Measurements from ENCODE around the gene RNF4.

The RNF4 gene

DNA sequence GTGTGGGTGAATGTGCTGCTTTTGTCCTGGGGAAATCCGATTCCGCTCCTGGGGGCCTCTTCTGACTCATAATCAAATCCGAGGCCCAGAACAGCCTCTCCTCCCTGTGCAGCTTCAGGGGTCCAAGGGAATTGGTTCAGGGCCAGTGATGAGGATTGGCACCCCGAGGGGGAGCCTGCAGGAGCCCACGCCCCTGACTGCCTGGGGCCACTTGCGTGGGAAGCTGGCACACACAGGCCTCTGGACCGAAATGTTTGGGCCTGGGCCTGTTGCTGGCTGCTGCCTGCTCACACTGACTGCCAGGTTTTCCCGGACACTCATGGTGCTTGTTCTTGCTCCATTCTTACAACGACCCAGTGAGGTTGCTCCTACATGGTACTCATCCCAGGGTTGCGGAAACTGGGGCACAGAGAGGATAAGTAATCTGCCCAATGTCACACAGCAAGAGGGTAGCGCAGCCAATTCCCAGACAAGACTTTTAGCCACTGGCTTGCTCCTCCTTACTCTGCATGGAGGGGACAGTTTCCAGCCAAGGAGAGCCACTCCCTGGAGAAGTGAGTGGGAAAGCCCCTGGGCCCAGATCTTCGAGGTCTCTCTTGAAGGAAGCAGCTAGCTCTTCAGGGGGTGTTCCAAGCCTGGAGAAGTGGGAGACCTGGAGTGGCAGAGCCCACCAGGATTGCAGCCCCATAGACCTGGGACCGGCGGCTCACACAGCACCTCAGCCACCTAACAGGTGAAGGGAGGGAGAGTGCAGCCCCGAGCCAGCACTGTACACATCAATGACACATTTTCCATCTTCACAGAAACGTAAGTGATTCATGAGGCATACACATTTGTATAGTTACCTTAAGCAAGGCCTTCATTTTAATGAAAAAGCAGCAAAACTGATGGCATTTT, 29.8 kb upstream of the RNF4 start:
- DNase-seq = no peak

- DNase-seq = peak; percentile 76
These were observed 27.3 kb upstream of the RNF4 start for GRCh38 chr4:2441393-2442174.

DNA sequence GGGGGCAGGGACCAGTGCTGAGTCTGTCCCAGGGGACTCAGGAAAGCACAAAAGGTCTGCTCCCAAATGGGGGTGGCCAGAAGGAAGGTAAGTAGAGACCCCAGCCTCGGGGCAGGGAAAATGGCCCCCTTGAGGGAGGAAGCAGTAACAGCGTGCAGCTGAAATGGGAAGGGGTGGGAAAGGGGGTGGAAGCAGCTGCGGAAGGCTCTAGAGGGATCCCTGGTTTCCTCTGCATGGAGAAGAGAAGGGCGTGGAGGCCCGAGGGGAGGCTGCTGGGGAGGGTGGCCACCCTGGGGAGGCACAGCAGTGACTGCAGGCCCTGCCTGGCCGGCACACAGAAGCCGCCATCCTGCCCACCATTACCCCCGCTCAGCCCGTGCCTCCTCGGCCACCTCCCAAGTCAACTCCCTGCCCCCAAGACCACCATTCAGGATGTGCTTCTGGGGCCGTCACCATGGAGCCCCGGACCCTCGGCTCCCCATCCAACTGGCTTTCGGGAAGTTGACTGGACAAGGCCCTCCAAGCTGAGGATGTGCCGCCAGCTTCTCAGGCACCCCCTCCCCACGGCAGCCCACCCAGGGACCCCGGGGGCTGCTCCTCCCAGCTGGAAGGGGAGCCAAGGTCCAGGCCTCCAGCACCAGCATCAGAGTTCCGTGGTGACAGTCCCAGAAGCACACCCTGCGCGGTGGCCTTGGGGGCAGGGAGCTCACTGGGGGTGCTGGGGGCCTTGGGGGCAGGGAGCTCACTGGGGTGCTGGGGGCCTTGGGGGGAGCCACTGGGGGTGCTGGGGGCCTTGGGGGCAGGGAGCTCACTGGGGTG, 26.5 kb upstream of the RNF4 start:
- DNase-seq = no peak

DNA sequence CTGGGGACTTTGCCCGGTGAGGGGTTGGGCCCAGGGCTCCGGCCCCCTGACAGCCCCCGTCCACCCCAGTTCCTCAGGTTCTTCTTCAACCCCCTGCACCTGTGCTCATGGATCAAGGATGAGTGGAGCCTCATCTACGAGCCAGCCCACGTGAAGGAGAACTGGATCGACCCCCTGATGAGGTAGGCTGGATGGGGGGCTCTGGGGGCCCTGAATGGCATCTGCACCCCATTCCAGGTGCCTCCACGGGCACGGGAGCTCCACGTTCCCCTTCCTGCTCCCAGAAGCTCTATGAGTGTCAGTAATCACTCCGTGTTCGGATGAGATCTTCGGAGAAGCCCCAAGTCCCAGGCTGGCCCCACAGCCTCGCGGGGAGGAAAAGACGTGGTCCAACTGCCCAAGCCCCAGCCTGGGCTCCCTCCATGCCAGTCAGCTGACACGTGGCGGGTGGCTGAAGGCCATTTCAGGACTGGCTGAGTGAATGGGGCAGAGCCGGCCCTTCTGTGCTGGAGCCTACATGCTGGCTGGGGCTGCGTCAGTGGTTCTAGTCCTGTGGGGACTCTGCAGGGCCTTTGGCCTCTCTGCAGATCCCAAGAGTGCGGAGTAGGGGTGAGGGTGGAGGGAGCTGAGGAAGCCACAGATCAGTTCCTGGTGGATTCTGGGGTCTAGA, 25.7 kb upstream of the RNF4 start:
- DNase-seq = no peak

DNA sequence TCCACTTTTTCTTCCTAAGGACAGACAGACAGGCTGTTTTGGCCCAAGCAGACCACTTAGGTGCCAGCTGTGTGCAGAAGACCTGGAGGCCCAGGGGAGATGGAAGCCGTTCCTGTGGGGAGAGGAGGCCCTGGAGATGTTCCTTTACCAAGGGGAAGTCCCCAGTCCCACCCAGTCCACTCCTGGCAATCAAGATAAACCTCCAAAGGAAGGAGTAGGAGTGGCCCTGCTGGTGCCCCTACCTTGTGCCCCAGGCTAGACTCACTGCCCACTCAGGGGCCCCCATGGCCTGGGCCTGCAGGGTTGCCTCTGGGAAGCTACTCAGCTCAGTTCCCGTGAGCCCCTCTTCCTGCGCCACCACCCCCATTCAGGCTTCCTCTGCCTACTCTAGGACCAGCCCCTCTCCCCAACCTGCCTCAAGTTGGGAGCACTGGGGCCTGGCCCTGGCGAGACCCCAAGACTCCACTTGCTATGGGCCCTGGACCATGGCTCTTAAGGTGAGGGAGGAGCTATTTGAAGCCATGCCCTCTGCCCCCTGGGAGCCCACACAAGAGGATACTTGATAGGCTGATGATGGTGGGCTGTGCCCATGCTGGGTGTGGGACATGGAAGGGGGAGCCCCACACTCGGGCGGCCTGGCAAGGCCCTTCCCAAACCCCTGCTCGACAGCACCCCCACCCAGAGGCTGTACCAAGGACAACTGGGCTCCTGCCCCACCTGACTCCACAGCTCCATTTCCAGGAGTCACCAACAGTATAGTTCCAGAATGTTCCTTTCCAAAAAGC, 24.8 kb upstream of the RNF4 start:
- DNase-seq = no peak

GRCh38 chr4:2445130-2445529, 23.8 kb upstream of the RNF4 start:
- DNase-seq = no peak

- DNase-seq = no peak
These were observed 23.3 kb upstream of the RNF4 start for GRCh38 chr4:2445571-2445970.

DNA sequence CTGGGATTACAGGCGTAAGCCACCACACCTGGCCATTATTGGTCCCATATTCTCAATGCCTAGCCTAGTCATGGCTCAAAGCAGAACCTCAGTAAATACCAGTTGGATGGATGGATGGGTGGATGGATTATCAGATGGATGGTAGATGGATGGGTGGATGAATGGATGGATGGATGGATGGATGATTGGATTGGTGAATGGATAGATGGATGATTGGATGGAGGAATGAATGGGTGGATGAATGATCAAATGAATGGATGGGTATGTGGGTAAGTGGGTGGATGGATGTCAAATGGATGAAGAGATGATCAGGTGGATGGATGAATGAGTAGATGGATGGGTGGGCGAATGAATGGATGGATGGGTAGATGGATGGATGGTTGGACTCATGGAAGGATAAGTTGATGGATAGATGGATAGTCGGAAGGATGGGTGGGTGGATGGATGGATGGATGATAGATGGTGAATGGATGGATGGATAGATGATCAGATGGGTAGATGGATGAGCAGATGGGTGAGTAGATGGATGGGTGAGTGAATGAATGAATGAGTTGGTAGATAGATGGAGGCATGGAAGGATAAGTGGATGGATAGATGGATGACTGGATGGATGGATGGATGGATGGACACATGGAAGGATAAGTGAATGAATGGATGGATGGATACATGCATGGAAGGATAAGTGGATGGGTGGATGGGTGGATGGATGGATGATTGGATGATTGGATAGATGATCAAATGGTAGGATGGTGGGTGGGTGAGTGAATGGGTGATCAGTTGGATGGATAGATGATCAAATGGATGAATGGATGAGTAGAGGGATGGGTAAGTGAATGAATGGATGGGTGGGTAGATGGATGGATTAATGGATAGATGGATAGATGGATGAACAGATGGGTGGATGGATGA, 22.0 kb upstream of the RNF4 start:
- DNase-seq = no peak

DNA sequence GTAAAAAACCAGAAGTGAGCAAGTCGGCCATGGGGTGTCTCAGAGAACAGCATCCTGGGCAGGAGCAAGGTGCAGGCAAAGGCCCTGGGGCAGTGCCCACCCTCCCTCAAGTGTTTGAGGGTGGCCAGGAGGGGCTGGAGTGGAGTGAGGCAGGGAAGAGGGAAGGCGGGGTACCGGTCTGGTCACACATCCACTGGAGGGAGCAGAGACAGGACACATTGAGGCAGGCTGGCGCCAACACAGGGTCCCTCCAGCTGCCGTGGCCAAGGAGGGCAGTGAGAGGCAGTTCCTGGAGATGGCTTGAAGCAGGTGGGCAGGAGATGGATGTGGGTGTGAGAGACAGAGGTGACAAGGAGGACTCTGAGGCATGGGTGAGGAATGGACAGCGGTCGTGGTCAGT, 20.3 kb upstream of the RNF4 start:
- DNase-seq = no peak

DNA sequence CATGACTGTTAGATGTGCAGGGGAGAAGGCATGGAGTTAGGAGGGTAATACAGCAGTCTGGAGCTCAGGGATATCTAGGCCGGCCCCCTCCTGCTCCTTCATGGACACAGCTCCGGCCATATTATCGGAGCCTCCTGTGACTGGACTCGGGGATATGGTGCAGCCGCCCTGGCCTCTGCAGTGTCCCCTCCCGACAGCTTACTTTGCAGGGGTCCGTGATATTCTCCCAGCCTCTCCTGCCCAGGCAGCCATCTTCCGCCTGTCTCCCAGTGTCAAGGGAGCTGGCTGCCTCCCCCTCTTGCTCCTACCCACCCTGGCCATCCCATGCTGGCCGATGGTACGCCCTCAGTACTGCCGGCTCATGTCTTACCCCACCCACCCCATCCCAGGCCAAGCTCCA, 19.9 kb upstream of the RNF4 start:
- no peak for DNase-seq

- no peak for DNase-seq
These were observed 19.2 kb upstream of the RNF4 start for GRCh38 chr4:2449511-2450392.

GRCh38 chr4:2450394-2451035, 18.4 kb upstream of the RNF4 start:
- DNase-seq = no peak

DNA sequence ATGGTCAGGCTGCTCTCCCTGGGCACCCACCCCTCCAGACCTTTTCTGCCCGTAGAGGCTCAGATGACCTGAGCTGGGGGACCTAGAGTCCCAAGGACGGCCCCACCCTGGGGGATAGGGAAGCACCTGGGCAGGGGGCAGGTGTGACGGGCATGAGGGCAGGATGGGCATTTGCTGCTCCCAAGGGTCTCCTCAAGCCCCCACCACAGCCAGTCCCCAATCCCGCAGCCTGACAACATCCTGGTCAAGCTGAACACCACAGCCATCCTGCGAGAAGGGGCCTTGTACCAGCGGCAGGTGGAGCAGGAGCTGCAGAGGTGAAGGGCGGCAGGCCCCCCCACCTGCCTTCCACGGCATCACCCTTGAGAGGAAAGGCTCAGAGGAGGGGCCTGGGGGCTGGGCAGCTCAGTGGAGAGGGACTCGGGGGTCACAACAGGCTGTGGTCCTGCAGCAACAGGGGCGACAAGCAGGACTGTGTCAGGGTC, 17.8 kb upstream of the RNF4 start:
- no peak for DNase-seq

DNA sequence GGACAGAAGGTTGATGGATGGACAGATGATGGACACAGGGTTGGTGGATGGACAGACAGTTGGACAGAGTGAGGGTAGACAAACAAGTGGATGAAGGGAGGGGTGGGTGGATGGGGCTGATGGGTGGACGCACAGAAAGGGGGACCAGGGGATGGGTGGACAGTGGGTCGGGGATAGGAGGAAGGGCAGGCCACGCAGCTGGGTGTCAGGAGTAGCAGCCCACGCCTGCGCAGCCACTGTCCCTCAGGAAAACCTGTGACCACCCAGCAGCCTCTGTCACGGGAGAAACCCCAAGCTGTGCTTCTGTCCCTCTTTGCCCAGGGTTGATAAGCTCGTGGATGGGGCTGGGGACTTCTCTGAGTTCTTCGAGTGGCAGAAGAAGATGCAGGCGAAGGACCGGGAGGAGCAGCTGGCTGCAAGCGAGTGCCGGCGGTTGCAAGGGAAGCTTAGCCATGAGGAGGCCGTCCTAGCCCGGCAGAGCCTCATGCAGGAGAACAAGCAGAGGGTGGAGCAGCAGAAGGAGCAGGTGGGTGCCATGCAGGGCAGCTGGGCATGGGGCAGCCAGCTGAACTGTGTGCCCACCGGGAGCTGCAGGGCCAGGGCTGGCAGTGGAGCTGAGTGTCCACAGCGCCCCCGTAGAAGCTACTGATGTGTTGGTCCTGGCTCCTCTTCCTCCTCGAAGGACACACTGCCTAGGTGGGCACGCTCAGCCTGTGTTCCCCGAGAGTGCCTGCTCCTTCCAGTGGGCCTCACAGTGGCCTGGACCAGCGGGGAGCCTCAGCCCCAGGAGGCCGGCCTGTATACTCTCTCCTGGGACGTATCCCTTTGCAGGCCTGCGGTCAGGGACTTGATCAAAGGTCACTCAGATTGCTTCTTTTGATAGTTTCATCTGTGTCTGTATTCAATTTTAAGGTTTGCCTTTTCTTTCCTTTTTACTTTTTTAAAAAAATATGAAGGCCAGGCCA, 16.8 kb upstream of the RNF4 start:
- DNase-seq = no peak

GRCh38 chr4:2457481-2458295, 11.2 kb upstream of the RNF4 start:
- no peak for DNase-seq

DNA sequence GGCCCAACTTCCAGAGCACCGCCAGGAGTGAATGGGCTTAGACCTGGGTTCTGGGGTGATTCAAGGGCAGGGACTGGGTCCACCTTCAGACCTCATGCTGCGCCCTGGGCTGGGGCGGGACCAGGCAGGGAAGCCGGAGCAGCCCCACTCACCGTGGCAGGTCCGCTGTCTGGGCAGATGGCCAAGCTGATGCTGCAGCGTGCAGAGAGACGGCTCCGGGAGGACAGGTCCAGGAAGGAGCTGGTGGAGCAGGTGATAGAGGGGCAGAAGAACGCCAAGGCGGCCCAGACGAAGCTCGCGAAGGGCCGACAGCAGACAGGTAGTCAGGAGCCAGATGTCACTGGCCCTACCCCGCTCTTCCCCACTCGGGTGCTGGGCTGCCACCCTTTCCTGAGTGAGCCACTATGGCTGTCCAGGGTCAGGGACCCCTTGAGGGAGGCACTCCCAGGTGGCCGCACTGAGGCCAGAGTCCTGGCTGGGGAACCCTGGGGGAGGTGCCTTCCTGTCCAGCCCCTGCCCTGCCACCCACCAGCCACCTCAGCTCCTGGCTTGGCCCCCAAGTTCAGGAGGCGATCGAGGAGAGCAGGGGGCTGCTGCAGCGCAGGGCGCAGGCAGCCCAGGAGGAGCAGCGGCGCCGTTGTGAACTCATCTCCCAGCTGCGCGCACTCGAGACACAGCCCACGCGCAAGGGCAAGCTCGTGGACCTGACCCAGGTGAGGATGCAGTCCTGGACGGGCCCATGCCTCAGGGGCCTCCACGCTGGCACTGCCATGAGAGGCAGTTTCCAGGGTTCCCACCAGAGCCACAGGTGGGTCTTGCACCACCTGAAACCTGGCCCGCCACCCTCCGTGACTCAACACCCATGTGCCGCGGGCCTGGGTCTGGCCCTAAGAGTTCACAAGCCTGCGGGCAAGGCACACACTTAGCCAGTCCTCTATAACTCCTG, 10.1 kb upstream of the RNF4 start:
- DNase-seq = no peak
